ENCODE results near the gene ECI1. TPM values are rescaled to one million over a fixed set of nuclear protein-coding genes. Genes with fewer than 3 reads are reported as not detected.

The ECI1 gene
- total RNA-seq, 1 experiment from 2014 or later, result 95.4 TPM

- Histone ChIP-seq H2BK20ac (ENCODE audit: low read depth, low read length, poor library complexity, severe bottlenecking) (no peak overlapping the region), H4K8ac (replicated peaks; ENCODE audit: insufficient read length, low read depth, low read length) (no peak overlapping the region), H2BK120ac (ENCODE audit: low read depth, low read length, poor library complexity, severe bottlenecking) (no peak overlapping the region), H3K79me1 (ENCODE audit: insufficient read depth, low read depth, low read length, poor library complexity, severe bottlenecking) (no peaks in the 10 kb centered on the region), H4K20me1 (ENCODE audit: control insufficient read depth, insufficient read depth, insufficient read length) (no peaks in the 10 kb centered on the region), H3K9me3 (ENCODE audit: control insufficient read depth, low read depth, low read length) (no peaks in the 10 kb centered on the region), H3K23ac (ENCODE audit: insufficient read length, low read depth, low read length) (no peak overlapping the region), H3T11ph (ENCODE audit: low read length) (no peak overlapping the region), H3K18ac (ENCODE audit: insufficient read length, low read depth, low read length) (no peak overlapping the region), H3K79me2 (ENCODE audit: insufficient read depth, low read length) (no peaks in the 10 kb centered on the region), H3K4me1 (ENCODE audit: insufficient read depth, low read length) (no peaks in the 10 kb centered on the region), H3K27ac (ENCODE audit: insufficient read length, low read depth, low read length) (no peak overlapping the region), H3K23me2 (ENCODE audit: insufficient read length, low read depth, low read length, poor library complexity, severe bottlenecking) (peaks cover 13% of the 10 kb centered on the region), H3K27me3 (ENCODE audit: insufficient read depth, low read length) (peaks cover 2% of the 10 kb centered on the region; the same call in 1 of the 2 replicates), H2BK5ac (ENCODE audit: insufficient read length, low read length) (no peak overlapping the region), H3K4ac (ENCODE audit: low read depth, low read length) (no peak overlapping the region), H3K14ac (ENCODE audit: insufficient read depth, low read length) (no peak overlapping the region), H2AFZ (ENCODE audit: low read length) (no peak overlapping the region), H3K9ac (ENCODE audit: extremely low read depth, insufficient read length, low read length) (no peak overlapping the region), H4K91ac (ENCODE audit: insufficient read length, low read depth, low read length) (no peak overlapping the region), H2AK5ac (ENCODE audit: insufficient read length, low read length) (no peak overlapping the region), H2BK12ac (ENCODE audit: insufficient read length, low read depth, low read length) (no peak overlapping the region), H2BK15ac (ENCODE audit: low read depth, low read length) (no peak overlapping the region), H3K56ac (ENCODE audit: insufficient read length, low read depth, low read length) (no peak overlapping the region), H3K4me2 (ENCODE audit: insufficient read depth, insufficient read length, low read length) (peak overlapping the region; percentile 67), H4K5ac (ENCODE audit: insufficient read length, low read depth, low read length) (no peak overlapping the region)
- Mint-ChIP-seq H3K36me3 (ENCODE audit: insufficient read depth in 1 of 3, low read depth in 3 of 3) (peaks cover 4 to 33% (median 11%) of the 10 kb centered on the region in 3 experiments; a peak in 5 of 7 replicates), H3K9me3 (no peaks in the 10 kb centered on the region; a peak in 1 of 5 replicates), H3K27ac (no peak overlapping the region), H3K4me3 (peak overlapping the region; percentile 42 to 59; a peak in 4 of 5 replicates), H3K4me1 (peaks cover 0 to 3% of the 10 kb centered on the region in 2 experiments; a peak in 1 of 4 replicates), H3K27me3 (ENCODE audit: low read depth) (peaks cover 16% of the 10 kb centered on the region)
- peak; percentile 68 for DNase-seq
- TF ChIP-seq, protein P1, sequence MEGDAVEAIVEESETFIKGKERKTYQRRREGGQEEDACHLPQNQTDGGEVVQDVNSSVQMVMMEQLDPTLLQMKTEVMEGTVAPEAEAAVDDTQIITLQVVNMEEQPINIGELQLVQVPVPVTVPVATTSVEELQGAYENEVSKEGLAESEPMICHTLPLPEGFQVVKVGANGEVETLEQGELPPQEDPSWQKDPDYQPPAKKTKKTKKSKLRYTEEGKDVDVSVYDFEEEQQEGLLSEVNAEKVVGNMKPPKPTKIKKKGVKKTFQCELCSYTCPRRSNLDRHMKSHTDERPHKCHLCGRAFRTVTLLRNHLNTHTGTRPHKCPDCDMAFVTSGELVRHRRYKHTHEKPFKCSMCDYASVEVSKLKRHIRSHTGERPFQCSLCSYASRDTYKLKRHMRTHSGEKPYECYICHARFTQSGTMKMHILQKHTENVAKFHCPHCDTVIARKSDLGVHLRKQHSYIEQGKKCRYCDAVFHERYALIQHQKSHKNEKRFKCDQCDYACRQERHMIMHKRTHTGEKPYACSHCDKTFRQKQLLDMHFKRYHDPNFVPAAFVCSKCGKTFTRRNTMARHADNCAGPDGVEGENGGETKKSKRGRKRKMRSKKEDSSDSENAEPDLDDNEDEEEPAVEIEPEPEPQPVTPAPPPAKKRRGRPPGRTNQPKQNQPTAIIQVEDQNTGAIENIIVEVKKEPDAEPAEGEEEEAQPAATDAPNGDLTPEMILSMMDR (conservative IDR thresholded peaks at IDR 0.05), result no peak
- no CpG with 5 or more reads among the region's 65 CpGs for WGBS (ENCODE audit: extremely low coverage, insufficient read length, low lambda C conversion rate)
Measured at GRCh38 chr16:2237493-2238149, 13.8 kb downstream of the ECI1 start.
